ENCODE data around the gene ITPR1.

DNA sequence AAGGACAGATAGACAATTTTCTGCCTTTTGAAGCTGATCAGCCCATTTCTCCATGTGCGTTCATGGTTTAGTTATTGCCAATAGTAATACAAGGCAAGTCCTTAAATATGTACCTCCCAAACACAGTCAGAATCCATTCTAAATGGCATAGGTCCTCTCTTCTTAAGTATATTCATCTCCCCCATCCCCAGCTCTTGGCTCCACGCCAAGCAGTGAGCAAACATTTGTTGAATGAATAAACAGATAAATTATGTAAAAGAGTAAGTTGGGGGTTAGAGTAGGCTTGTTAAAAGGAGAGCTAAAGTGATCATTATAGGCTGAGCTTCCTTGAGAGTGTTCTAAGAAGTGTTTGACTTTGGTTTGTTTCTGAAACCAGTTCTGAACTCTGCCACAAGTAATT lies 241.3 kb downstream of the ITPR1 start:
- TF ChIP-seq CTCF (IDR thresholded peaks at IDR 0.05; ENCODE audit: low read length), result no peak
- no peak for TF ChIP-seq EZH2 (IDR thresholded peaks at IDR 0.05; ENCODE audit: borderline replicate concordance, low read length)
